DMS153 (cell line): Measurements from ENCODE around the gene KCTD15.

ENCODE experiments used
- DNase-seq: peaks from one replicate; lab custom pipeline; 2025; lab: John Stamatoyannopoulos, UW

KCTD15 gene, protein sequence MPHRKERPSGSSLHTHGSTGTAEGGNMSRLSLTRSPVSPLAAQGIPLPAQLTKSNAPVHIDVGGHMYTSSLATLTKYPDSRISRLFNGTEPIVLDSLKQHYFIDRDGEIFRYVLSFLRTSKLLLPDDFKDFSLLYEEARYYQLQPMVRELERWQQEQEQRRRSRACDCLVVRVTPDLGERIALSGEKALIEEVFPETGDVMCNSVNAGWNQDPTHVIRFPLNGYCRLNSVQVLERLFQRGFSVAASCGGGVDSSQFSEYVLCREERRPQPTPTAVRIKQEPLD

GRCh38 chr19:33796164-33796875 is at the start of gene KCTD15:
Gene KCTD15 (plus strand): TSS chr19:33796870. CDS start chr19:33800455, 3,585 bp downstream.
- DNase-seq = no peak

GRCh38 chr19:33747273-33747672 is 49.4 kb upstream of the KCTD15 start:
- DNase-seq = no peak

- DNase-seq = no peak
Measured at GRCh38 chr19:33748231-33748630, 48.4 kb upstream of the KCTD15 start.

DNA sequence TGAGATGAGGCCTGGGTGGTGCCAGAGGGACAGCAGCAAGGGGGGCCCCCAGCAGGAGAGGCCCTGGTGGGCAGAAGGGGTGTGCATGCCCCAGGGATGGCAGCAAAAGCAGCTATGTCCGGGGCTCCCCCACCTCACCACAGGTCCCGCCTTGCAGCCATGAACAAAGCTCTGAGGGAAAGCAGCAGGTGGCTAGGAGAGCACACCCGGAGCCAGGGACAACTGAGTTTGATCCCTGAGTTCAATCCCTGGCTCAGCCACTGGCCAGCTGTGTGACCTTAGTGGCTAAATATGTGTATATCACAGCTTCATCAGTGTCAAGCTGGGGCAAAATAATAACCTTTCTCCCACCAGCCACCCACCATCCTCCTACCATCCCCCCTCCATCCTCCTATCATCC is 47.7 kb upstream of the KCTD15 start:
- DNase-seq = no peak

DNA sequence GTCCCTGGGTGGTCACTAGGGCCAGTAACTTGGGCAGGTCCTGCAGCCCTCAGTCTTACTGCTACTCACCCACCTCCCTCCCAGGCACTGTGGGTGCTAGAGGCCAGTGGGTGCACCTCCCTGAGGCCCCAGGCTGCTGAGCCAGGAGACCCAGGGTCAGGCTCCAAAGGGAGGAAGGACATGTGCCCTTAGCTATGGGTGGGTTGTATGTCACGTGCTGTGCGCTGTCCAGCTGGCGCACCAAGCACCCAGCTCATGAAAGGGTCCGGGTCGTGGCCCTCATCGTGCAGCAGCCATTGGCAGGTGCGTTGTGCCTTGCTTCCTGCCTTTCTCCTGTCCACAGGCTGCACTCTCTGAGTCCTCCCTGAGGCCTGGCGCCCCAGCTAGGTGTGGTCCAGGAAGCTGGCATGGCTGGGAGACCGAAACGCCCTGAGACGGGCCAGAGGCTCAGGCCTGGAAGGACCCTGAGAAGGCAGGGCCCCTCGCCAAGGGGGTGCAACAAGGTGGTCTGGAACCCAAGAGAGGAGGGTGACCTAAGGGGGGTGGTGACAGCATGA is 47.0 kb upstream of the KCTD15 start:
- DNase-seq = no peak

GRCh38 chr19:33750587-33751435 is 45.9 kb upstream of the KCTD15 start:
- DNase-seq = no peak

GRCh38 chr19:33751436-33751770 is 45.3 kb upstream of the KCTD15 start:
- no peak for DNase-seq

GRCh38 chr19:33752018-33752800 is 44.5 kb upstream of the KCTD15 start:
- no peak for DNase-seq

- DNase-seq = no peak
Measured at GRCh38 chr19:33752945-33753344, 43.7 kb upstream of the KCTD15 start.

DNA sequence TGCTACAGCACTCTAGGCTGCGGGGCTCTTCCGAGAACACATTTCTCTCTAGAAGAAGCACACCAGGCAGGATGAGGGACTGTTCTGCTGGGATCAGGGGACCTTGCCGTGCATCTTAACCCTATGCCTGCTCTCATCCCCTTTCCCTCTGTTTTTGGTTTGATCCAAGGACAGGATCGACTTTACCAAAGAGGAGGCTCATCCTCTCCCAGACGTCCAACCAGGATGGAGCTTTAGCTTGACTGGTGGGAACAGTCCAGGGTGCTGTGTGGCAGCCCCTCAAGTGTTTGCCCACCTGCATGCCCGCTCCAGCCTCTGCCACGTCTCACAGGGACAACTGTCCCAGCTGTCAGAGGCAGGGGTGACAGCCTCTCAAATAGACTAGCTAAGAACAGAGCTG is 42.3 kb upstream of the KCTD15 start:
- no peak for DNase-seq

DNA sequence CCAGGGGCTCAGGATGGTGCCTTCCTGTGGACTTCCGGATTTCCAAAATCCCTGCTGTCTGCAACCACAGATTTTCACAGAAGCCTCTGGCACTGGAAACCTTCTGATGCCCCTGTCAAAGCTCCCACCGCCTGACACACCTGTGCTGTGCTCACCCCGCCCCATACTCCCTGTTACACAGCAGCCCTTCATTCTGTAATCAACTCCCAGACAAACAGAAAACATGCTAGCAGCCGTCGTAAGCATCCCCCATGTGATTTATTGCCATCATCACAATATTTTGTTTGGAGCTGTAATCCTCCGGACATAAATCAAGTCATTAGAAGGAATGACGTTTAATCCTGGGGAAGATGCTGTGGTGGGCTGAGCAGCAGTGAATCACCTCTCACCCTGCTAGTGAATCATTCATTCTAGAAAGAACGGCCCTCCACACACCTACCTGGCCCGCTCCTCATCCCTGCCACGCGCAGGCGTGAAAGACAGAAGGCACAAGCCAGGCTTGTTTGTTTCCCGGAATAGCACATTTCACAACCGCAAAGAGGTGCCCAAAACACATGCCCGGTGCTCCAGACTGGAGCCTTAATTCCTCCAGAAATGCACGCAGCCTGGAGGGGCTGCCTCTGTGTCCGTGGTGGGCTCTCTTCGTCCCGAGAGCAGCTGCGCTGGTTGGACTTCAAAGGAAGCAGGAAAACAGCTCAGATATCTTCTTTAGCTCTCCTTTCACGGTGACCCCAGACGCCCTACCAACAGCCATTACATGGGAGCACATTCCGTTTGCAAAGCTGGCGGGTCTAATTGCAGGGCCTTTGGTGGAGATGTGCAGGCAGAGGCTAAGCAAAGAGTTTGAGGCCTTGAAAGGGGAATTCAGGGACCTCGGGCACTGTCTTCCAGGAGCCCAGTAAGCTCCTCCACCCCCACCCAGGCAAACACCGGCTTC is 41.3 kb upstream of the KCTD15 start:
- no peak for DNase-seq

DNA sequence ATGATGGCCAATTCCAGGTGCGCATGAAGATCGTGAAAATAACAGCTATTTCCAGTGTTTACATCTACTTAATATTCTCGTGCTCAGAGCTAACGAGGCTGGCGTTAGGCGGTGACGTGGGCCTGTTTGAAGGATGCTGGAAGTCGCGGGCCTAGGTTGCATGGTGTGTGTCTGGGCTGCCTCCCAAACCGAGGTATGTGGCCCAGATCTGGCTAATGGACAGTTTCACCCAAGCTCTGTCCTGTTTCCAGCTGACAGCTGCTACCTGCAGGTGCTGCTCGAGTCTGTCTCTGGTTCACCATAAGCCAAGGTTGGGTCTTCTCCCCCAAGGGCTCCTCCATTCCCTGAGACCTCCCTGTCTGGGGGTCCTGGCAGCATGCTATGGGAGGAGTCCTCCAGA is 40.5 kb upstream of the KCTD15 start:
- DNase-seq = no peak

DNA sequence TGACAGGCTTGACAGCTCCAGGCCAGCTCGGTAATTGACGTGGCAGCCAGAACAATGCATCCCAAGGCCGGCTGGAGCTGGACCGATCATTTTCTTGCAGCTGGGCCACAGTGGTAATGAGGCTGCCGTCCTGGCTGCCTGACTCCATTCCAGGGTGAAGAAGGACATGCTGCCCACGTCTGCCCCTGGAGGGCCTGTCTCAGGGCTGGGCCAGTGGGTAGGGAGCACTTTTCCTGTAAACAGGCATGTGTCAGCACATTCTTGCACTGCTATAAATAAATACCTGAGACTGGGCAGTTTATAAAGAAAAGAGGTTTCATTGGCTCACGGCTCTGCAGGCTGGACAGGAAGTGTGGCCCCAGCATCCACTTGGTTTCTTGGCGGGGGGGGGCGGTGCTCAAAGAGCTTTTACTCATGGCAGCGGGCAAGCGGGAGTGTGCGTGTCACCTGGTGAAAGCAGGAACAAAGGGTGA is 38.1 kb upstream of the KCTD15 start:
- no peak for DNase-seq

GRCh38 chr19:33759356-33759755 is 37.3 kb upstream of the KCTD15 start:
- DNase-seq = no peak

DNA sequence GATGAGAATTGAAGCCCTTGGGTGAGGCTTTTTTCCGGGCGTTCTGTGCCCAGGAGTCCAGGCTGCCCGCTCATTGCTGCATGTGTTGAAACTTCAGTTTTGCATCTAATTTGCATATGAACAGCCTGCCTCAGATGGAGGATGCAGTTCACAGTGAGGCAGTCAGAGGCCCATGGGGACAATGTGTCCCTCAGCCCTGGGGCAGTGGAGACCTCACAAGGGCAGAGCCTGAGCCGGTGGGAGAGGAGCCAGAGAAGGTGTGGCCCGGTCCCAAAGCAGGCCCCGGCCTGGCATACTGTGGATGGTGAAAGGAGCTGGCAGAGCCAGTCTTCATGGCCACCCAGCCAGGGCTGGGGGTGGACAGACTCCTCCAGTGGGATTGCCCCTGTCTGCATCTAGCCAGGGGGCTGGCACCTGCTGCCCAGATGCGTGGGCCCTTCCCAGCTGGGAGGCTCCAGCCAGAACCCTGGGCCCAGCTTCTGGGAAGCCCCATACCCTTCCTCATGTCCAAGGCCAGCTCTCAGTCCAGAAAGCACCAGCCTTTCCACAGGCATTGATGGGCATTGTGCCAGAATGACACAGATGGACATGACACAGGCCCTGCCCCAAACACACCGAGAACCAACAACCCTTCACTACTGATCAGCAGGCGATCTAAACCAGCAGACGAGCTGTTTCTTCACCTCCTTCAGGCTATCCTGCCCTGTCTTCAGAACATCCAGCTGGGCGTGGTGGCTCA is 32.9 kb upstream of the KCTD15 start:
- DNase-seq = no peak

- no peak for DNase-seq
Measured at GRCh38 chr19:33766623-33767022, 30.0 kb upstream of the KCTD15 start.

GRCh38 chr19:33767898-33768413 is 28.7 kb upstream of the KCTD15 start:
- DNase-seq = no peak

DNA sequence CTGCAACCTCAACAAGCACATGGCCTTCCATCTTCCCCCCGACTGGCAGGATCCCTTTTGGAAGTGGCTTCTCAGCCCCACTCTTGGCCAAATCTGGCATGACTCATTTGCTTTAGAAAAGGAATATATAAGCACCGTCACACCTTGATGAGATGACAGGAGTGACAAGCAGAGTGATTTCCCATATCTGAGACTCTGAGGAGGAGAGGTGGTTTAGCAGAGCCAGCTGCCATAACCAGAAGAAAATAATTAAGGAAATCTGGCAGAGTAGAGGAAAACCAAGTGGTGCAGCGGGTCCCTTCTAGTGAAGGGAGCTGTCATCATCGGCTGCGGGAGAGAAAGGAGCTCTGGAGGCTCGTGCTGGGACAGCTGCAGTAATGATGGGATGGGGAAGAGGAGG is 27.5 kb upstream of the KCTD15 start:
- DNase-seq = no peak

DNA sequence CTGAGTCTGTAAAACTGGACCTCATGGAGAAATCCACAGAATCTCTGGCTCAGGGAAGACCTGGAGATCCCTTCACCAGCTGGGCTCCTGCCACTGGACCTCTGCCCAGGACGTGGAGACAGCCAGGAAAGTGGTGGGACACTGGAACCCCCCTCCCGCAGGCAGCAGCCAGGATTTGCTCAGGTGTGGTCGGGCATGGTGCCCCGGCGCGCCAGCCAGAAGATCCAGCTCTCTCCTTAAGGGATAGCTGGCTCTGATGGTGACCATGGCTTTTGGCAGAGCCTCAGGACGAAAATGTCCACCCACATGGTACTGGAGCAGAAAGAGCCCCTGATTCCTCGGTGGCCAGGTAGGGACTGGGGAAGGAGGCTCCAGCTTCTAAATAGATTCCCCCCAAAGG is 26.6 kb upstream of the KCTD15 start:
- no peak for DNase-seq
